K562 (cell line): ENCODE results near the gene PRAC1. TPM values are rescaled to one million over a fixed set of nuclear protein-coding genes. Genes with fewer than 3 reads are reported as not detected.

Experiments used
- ATAC-seq: fragments of 200-7000 bp; cut with Tn5 transposase; 3 replicates; pipeline ENCODE4 v1.9.1; 2020; ENCODE audit warnings: moderate library complexity
- BruUV-seq: library from RNA; stranded (reverse); fragments of 400-500 nt; replicated peaks from 2 replicates; lab custom pipeline; 2021; lab: Mats Ljungman, UMichigan
- CTCF ChIA-PET: fragments of 300-600 bp; formaldehyde crosslinking; extraction: SDS; loops from one replicate; lab custom pipeline; 2021; ENCODE audit warnings: low intra/inter-chr PET ratio; lab: Yijun Ruan, JAX
- POLR2A ChIA-PET: fragments of 300-600, 350-650 bp; sonication (Branson Sonifier 250); formaldehyde crosslinking; extraction: SDS; loops from one replicate; lab custom pipeline; 2021; ENCODE audit warnings: antibody characterized with exemption, inconsistent platforms; lab: Yijun Ruan, JAX
- DNase-seq, 4 experiments: peaks; one replicate each; pipeline versions ENCODE4 v3.0.0 to v3.0.0-alpha.2; 2011 to 2018; ENCODE audit warnings: low spot score in 3 of 4, mixed read lengths in 3 of 4; ENCODE audit errors: extremely low read depth in 1 of 4
- FAIRE-seq: peaks from 2 replicates; lab custom pipeline; 2011; peaks lifted over from hg19 to GRCh38; lab: Jason Lieb, UNC
- H2AFZ ChIP-seq: 2 replicates; pipeline ENCODE4 v1.6.0; 2011; ENCODE audit warnings: low read depth, low read length, control low read depth, inconsistent platforms
- H3K27ac ChIP-seq: fragments of 200-600 bp; 3 replicates; pipeline ENCODE4 v1.8.0; 2011; ENCODE audit warnings: low read depth, mild to moderate bottlenecking, control low read depth, inconsistent platforms, low read length, moderate library complexity, mixed read lengths; ENCODE audit errors: extremely low read depth
- H3K27me3 ChIP-seq, 2 experiments: fragments of 300-600 bp in 1 of 2; 2 replicates in 1 of 2; 3 replicates in 1 of 2; pipeline versions ENCODE4 v1.6.0 to v1.8.0; 2011; ENCODE audit warnings: inconsistent platforms in 2 of 2, low read length in 2 of 2, mild to moderate bottlenecking in 1 of 2, mixed read lengths in 1 of 2, moderate library complexity in 1 of 2; ENCODE audit not compliant: control insufficient read depth in 2 of 2, insufficient read depth in 2 of 2
- H3K36me3 ChIP-seq: fragments of 300-600 bp; 3 replicates; pipeline ENCODE4 v1.8.0; 2011; ENCODE audit warnings: mild to moderate bottlenecking, low read length, inconsistent platforms; ENCODE audit not compliant: control insufficient read depth, insufficient read depth
- H3K4me1 ChIP-seq, 2 experiments: fragments of 200-600 bp in 1 of 2; replicated peaks in 1 of 2; 2 replicates in 1 of 2; 3 replicates in 1 of 2; pipeline versions ENCODE4 v1.5.1 to v1.8.0; 2011; ENCODE audit warnings: inconsistent platforms in 2 of 2, low read length in 2 of 2, mild to moderate bottlenecking in 1 of 2, mixed read lengths in 1 of 2, moderate library complexity in 1 of 2; ENCODE audit not compliant: control insufficient read depth in 2 of 2, insufficient read depth in 2 of 2
- H3K4me2 ChIP-seq: 2 replicates; pipeline ENCODE4 v1.6.1; 2011; ENCODE audit warnings: low read length, control low read depth, inconsistent platforms, mixed read lengths; ENCODE audit not compliant: insufficient read depth
- H3K4me3 ChIP-seq: fragments of 200-600 bp; sonication (generic), shearing (Covaris generic); 2 replicates; pipeline ENCODE4 v1.5.1; 2016; ENCODE audit warnings: control low read depth, inconsistent platforms
- H3K79me2 ChIP-seq: fragments of 200-600 bp; 3 replicates; pipeline ENCODE4 v1.8.0; 2011; ENCODE audit warnings: low read length, inconsistent platforms; ENCODE audit not compliant: control insufficient read depth, insufficient read depth
- H3K9ac ChIP-seq, 2 experiments: 2 replicates each; pipeline versions ENCODE4 v1.6.0 to v1.6.1; 2011; ENCODE audit warnings: low read depth in 2 of 2, low read length in 2 of 2, control low read depth in 1 of 2, inconsistent platforms in 1 of 2, mild to moderate bottlenecking in 1 of 2, mixed read lengths in 1 of 2; ENCODE audit not compliant: insufficient read depth in 1 of 2
- H3K9me1 ChIP-seq: one replicate; pipeline ENCODE4 v1.6.0; 2011; ENCODE audit warnings: inconsistent platforms, mild to moderate bottlenecking, low read length, moderate library complexity; ENCODE audit not compliant: control insufficient read depth, insufficient read depth
- H3K9me3 ChIP-seq: replicated peaks from 2 replicates; pipeline ENCODE4 v1.5.1; 2011; ENCODE audit warnings: low read depth, low read length, inconsistent platforms; ENCODE audit not compliant: control insufficient read depth, insufficient read depth
- H4K20me1 ChIP-seq: replicated peaks from 2 replicates; pipeline ENCODE4 v1.6.1; 2011; ENCODE audit warnings: low read length, inconsistent platforms, mixed read lengths; ENCODE audit not compliant: control insufficient read depth, insufficient read depth
- CTBP1 ChIP-seq: fragments of 450-650 bp; IDR thresholded peaks from 2 replicates; pipeline ENCODE4 v1.6.1; 2016; ENCODE audit warnings: borderline replicate concordance
- HCFC1 ChIP-seq: IDR thresholded peaks from 2 replicates; pipeline ENCODE4 v1.6.1; 2012; ENCODE audit warnings: low read depth, low read length, improper control_type of control experiment
- HDAC6 ChIP-seq: IDR thresholded peaks from 2 replicates; pipeline ENCODE4 v1.6.1; 2012; ENCODE audit warnings: low read depth, mild to moderate bottlenecking, control low read depth, inconsistent platforms, low read length, moderate library complexity
- MAFG ChIP-seq: fragments of 450-650 bp; conservative IDR thresholded peaks from 2 replicates; pipeline ENCODE4 v1.6.1; 2016; ENCODE audit warnings: missing genetic modification characterization, missing compliant biosample characterization
- POLR2G ChIP-seq: fragments of 200-400 bp; formaldehyde crosslinking; IDR thresholded peaks from 2 replicates; pipeline ENCODE4 v1.6.1; 2017; ENCODE audit warnings: low read depth, mild to moderate bottlenecking, antibody characterized with exemption, low read length, moderate library complexity
- TCF7 ChIP-seq: sonication (generic); IDR thresholded peaks from 2 replicates; pipeline ENCODE4 v1.6.1; 2016; ENCODE audit warnings: antibody characterized with exemption, borderline replicate concordance
- XRCC3 ChIP-seq: fragments of 450-650 bp; IDR thresholded peaks from 2 replicates; pipeline ENCODE4 v1.6.1; 2017; ENCODE audit warnings: mild to moderate bottlenecking, moderate library complexity
- ZNF140 ChIP-seq: fragments of 250-450 bp; sonication (Bioruptor Pico); IDR thresholded peaks from 2 replicates; pipeline ENCODE4 v1.8.0; 2021; ENCODE audit warnings: moderate library complexity, mild to moderate bottlenecking, inconsistent platforms
- ZNF696 ChIP-seq: fragments of 250-450 bp; sonication (Bioruptor Pico); conservative IDR thresholded peaks from 2 replicates; pipeline ENCODE4 v1.4.0; 2020; ENCODE audit warnings: mild to moderate bottlenecking, moderate library complexity
- WGBS: fragments of 100-300 bp; shearing (Covaris generic); methylation state at CpG from one replicate; pipeline ENCODE4 v1.1.6; 2016; ENCODE audit warnings: low coverage, mixed read lengths; ENCODE audit not compliant: insufficient coverage; ENCODE audit errors: missing lambda C conversion rate; 5-methylcytosine and 5-hydroxymethylcytosine counted together
- in situ Hi-C: fragments of 300-500 bp; cut with MboI; formaldehyde crosslinking; loops from 4 replicates; pipeline ENCODE4 v1.15.0; 2018; ENCODE audit warnings: inconsistent platforms, mixed read lengths
- intact Hi-C: fragments of 100-400 bp; cut with micrococcal nuclease; formaldehyde crosslinking; loops from 2 replicates; pipeline ENCODE4 v1.14.2; 2022
- polyA plus RNA-seq, 8 experiments: library from polyadenylated mRNA; depleted of rRNA in 4 of 8; stranded (reverse) in 5 of 8; unstranded in 3 of 8; fragments of >200 nt; fragmentation: Nextera tagmentation in 2 of 8; fragmentation: Illumina TruSeq in 1 of 8; extraction: Ambion mirVana in 2 of 8; extraction: Trizol in 1 of 8; gene quantifications; 2 replicates each; pipeline versions ENCODE4 v1.2.1 to v1.2.3, GENCODE V29; 2011 to 2014; ENCODE audit warnings: inconsistent platforms in 1 of 8, missing spikeins in 1 of 8
- total RNA-seq, 7 experiments: library from RNA; depleted of rRNA in 6 of 7; stranded (reverse); fragments of >200 nt in 6 of 7; fragmentation: Illumina TruSeq in 2 of 7; extraction: Trizol in 2 of 7; gene quantifications; 2 replicates each; pipeline versions ENCODE4 v1.2.1 to v1.2.3, GENCODE V29; 2011 to 2021; ENCODE audit warnings: low replicate concordance in 1 of 7

The PRAC1 gene
- total and polyA plus RNA-seq, 9 of the 15 experiments (the other 6 are each of a cell fraction or from before 2014, with no cell fraction given): not detected

DNA sequence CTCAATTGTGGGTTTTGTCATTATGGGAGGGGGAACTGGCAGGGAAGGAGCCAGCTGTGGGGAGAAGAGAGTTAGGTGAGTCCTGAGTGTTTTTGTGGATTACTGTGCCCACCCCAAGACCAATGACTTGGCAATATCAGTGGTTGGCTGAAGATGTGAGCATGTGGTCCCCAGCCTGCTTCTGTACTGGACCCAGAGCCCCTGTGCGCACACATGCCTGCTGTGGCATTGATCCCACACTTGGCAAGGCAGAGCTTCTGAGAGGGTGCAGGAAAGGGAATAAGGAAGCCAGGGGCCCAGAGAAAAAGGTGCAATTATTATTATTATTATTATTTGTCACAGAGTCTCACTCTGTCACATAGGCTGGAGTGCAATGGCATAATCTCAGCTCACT lies 1.3 kb downstream of the PRAC1 start:
- peaks cover 58 to 65% of the 10 kb centered on the region in 2 experiments for H3K27me3 ChIP-seq
- FAIRE-seq: no peak
- POLR2A ChIA-PET: no interaction called here

DNA sequence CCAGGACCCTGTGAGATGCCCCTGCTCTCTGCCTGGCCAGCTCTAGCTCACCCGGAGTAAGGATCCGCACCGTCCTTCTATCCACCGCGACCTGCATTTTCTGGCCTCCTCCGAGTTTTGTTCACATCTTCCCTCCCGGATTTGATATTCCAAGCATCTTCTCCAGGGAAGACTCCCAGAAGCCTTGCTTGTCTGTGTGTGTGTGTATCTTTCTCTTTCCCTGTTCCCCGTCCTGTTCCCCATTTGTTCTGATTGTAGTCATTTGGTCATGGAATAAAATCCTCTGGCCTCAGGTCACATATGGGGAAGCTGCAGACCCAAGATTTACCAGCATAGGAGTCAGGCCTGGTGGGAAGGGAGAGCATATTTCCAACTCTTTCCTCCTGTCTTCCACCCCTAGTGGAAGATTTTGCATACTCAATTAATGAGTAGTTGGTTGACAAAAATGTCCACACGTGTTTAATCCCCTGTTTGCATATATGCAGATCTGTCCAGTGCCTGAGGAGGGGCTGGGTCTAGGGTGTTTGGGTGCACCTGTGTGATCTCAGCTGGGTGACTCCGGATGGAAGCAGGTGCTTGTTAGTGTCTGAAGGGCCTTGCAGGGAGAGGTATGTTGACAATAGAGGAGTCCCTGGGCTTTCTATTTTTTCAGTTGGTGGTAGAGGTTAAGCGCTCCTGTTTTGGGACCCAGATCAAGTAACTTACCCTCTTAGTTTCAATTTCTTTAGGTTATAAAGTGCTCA lies 1.9 kb downstream of the PRAC1 start:
- no peak overlapping the region for H3K4me3 ChIP-seq
- H3K4me1 ChIP-seq: peaks cover 0 to 23% of the 10 kb centered on the region in 2 experiments; a peak in 2 of 5 replicates
- H3K27me3 ChIP-seq: peaks cover 54 to 59% of the 10 kb centered on the region in 2 experiments
- no peaks in the 10 kb centered on the region for H3K79me2 ChIP-seq
- CTCF ChIA-PET: no interaction called here
- intact Hi-C loops: no loop called here
- no peaks in the 10 kb centered on the region for H3K9me3 ChIP-seq
- no peak overlapping the region for H3K4me2 ChIP-seq
- no peaks in the 10 kb centered on the region for H3K36me3 ChIP-seq
- H4K20me1 ChIP-seq: peaks cover 3% of the 10 kb centered on the region; the same call in 1 of the 2 replicates
- DNase-seq (no peak), ATAC-seq (no peak), FAIRE-seq (no peak)
- H3K9me1 ChIP-seq: no peaks in the 10 kb centered on the region
- BruUV-seq: no TSS peak
- H3K27ac ChIP-seq: no peak overlapping the region
- WGBS: 8% methylated on average over 11 of the region's 11 CpGs
- no peak overlapping the region for H3K9ac ChIP-seq
- H2AFZ ChIP-seq: no peak overlapping the region
- no peak for TF ChIP-seq HCFC1
- no peak for TF ChIP-seq POLR2G
- TF ChIP-seq XRCC3: no peak
- no peak for TF ChIP-seq ZNF140
- POLR2A ChIA-PET: interaction anchor here (1.0 kb wide), 1 partner anchor 9 kb away, joined by 3 read pairs; no protein-coding TSS in a partner anchor
- in situ Hi-C loops: no loop called here

More for the DNA sequence above, 1.3 kb downstream of the PRAC1 start:
- CTCF ChIA-PET: no interaction called here
- Histone ChIP-seq H3K9me3 (no peaks in the 10 kb centered on the region), H2AFZ (no peak overlapping the region), H3K4me2 (no peak overlapping the region), H3K9ac (no peak overlapping the region), H3K36me3 (no peaks in the 10 kb centered on the region), H3K79me2 (no peaks in the 10 kb centered on the region), H3K4me1 (peaks cover 0 to 24% of the 10 kb centered on the region in 2 experiments; a peak in 2 of 5 replicates), H3K27ac (no peak overlapping the region), H3K9me1 (no peaks in the 10 kb centered on the region), H3K4me3 (no peak overlapping the region), H4K20me1 (peaks cover 3% of the 10 kb centered on the region; the same call in 1 of the 2 replicates)
- WGBS: 67% methylated on average over 1 of the region's 1 CpG
- in situ Hi-C loops (no loop called here), intact Hi-C loops (no loop called here)
- no peak for ATAC-seq
- no TSS peak for BruUV-seq
- DNase-seq: no peak
- TF ChIP-seq ZNF696 (CRISPR knock-in tag) (no peak), HDAC6 (no peak), CTBP1 (no peak), MAFG (tag) (0 out of 2 replicates have a peak, but pooled peaks have one; percentile 11), TCF7 (no peak)
